H54 (cell line): ENCODE measurements around the gene HECTD4.

Experiments
- DNase-seq: peaks from one replicate; pipeline ENCODE4 v3.0.0; 2011; ENCODE audit warnings: low spot score, mixed read lengths; ENCODE audit not compliant: insufficient read length
- FAIRE-seq: peaks from 3 replicates; lab custom pipeline; 2011; peaks lifted over from hg19 to GRCh38; lab: Jason Lieb, UNC
- POLR2A ChIP-seq: IDR thresholded peaks from 2 replicates; pipeline ENCODE4 v1.6.1; 2011; ENCODE audit warnings: low read depth, mild to moderate bottlenecking, low read length

Gene HECTD4

GRCh38 chr12:112308161-112308560 lies 74.1 kb downstream of the HECTD4 start:
- no peak for DNase-seq
- FAIRE-seq, result no peak
- no peak for TF ChIP-seq POLR2A

GRCh38 chr12:112307317-112308011 lies 74.8 kb downstream of the HECTD4 start:
- no peak for DNase-seq
- FAIRE-seq, result no peak

GRCh38 chr12:112305951-112306350 lies 76.3 kb downstream of the HECTD4 start:
- DNase-seq (no peak), FAIRE-seq (no peak)
- no peak for TF ChIP-seq POLR2A

More at GRCh38 chr12:112307317-112308011, 74.8 kb downstream of the HECTD4 start:
- TF ChIP-seq POLR2A, result no peak

- TF ChIP-seq POLR2A, result no peak
- no peak for FAIRE-seq
Measured at GRCh38 chr12:112304436-112304835, 77.8 kb downstream of the HECTD4 start.

GRCh38 chr12:112303799-112304198 lies 78.4 kb downstream of the HECTD4 start:
- no peak for TF ChIP-seq POLR2A
- DNase-seq, result no peak
- FAIRE-seq, result no peak

More at GRCh38 chr12:112304436-112304835, 77.8 kb downstream of the HECTD4 start:
- DNase-seq, result no peak

- FAIRE-seq (peak; percentile 97), DNase-seq (peak; percentile 72)
Measured at GRCh38 chr12:112303004-112303403, 79.2 kb downstream of the HECTD4 start.

GRCh38 chr12:112299704-112300103 lies 82.5 kb downstream of the HECTD4 start:
- FAIRE-seq (no peak), DNase-seq (no peak)
- no peak for TF ChIP-seq POLR2A

More at GRCh38 chr12:112303004-112303403, 79.2 kb downstream of the HECTD4 start:
- no peak for TF ChIP-seq POLR2A

- FAIRE-seq (no peak), DNase-seq (no peak)
- TF ChIP-seq POLR2A, result no peak
Measured at GRCh38 chr12:112297188-112297587, 85.0 kb downstream of the HECTD4 start.

GRCh38 chr12:112296183-112296582 lies 86.0 kb downstream of the HECTD4 start:
- DNase-seq, result no peak
- no peak for FAIRE-seq
- TF ChIP-seq POLR2A, result no peak

GRCh38 chr12:112294793-112295192 lies 87.4 kb downstream of the HECTD4 start:
- no peak for TF ChIP-seq POLR2A
- DNase-seq (no peak), FAIRE-seq (no peak)

GRCh38 chr12:112288638-112289037 lies 93.6 kb downstream of the HECTD4 start:
- TF ChIP-seq POLR2A, result no peak
- DNase-seq (no peak), FAIRE-seq (no peak)

GRCh38 chr12:112285600-112286401 lies 96.4 kb downstream of the HECTD4 start:
- FAIRE-seq (no peak), DNase-seq (no peak)
- TF ChIP-seq POLR2A, result no peak

GRCh38 chr12:112283546-112283945 lies 98.7 kb downstream of the HECTD4 start:
- DNase-seq, result no peak
- TF ChIP-seq POLR2A, result no peak
- FAIRE-seq, result no peak

- no peak for DNase-seq
- FAIRE-seq, result no peak
- no peak for TF ChIP-seq POLR2A
Measured at GRCh38 chr12:112282920-112283319, 99.3 kb downstream of the HECTD4 start.
